Renal pelvis (tissue), 4 donors: ENCODE measurements around the gene WFIKKN1. TPM values are rescaled to one million over a fixed set of nuclear protein-coding genes. Genes with fewer than 3 reads are reported as not detected.

Source experiments
- DNase-seq: peaks from one replicate; pipeline ENCODE4 v3.0.0-alpha.2; 2013
- polyA plus RNA-seq, 3 donors: library from polyadenylated mRNA; unstranded; fragments of 120-200 nt; gene quantifications; one replicate each; pipeline ENCODE4 v1.2.1, GENCODE V29; 2013; ENCODE audit not compliant: insufficient read length in 3 of 3

The WFIKKN1 gene
- polyA plus RNA-seq, 3 donors, result 2.2 to 2.8 (median 2.3) TPM

- no peak for DNase-seq
Observed at GRCh38 chr16:670485-671352, 39.9 kb downstream of the WFIKKN1 start.

DNA sequence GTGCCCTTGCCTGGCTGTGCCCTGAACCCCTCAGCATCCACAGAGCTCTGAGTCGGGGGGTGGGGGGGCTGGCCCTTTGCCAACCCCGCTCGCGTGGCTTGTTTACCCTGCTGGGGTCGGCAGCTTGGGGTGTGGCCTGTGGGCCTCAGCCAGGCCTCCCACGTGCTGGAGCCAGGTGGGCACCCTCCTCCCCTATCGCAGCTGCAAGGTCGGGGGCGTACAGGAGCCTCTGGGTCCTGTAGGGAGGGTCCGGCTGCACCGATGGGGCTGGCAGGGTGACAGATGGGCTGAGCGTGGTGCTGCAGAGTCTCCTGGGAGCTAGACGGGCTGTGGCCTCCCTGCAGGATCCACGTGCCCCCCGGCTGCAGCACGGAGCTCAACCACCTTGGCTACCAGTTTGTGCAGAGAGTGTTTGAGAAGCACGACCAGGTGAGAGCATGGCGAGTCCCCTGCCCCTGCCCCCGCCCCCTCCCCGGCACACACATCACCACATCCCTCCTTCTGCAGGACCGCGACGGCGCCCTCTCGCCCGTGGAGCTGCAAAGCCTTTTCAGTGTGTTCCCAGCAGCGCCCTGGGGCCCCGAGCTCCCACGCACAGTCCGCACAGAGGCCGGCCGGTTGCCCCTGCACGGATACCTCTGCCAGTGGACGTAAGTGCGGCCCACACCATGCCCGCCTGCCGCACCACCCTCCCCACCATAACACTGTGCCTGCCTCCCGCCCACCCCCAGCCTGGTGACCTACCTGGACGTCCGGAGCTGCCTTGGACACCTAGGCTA lies 40.8 kb downstream of the WFIKKN1 start:
- DNase-seq, result no peak

DNA sequence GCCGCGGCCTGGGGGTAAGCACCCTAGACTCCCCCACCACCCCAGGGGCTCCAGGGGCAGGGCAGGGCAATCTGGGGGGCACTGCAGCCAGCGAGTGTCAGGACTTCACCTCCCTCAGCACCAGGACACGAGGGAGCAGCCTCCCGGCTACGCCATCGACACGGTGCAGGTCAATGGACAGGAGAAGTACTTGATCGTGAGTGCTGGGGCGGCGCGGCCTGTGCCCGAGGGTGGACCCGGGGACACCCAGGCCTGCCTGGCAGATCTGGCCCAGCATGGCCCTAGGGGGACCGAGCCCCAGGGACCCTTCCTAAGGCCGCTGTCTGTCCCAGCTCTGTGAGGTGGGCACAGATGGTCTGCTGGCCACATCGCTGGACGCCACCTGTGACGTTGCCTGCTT lies 41.6 kb downstream of the WFIKKN1 start:
- DNase-seq, result no peak

GRCh38 chr16:672851-673250 lies 42.1 kb downstream of the WFIKKN1 start:
- DNase-seq, result no peak

- no peak for DNase-seq
Observed at GRCh38 chr16:673399-673991, 42.7 kb downstream of the WFIKKN1 start.

GRCh38 chr16:674214-674881 lies 43.6 kb downstream of the WFIKKN1 start:
- DNase-seq, result no peak

DNA sequence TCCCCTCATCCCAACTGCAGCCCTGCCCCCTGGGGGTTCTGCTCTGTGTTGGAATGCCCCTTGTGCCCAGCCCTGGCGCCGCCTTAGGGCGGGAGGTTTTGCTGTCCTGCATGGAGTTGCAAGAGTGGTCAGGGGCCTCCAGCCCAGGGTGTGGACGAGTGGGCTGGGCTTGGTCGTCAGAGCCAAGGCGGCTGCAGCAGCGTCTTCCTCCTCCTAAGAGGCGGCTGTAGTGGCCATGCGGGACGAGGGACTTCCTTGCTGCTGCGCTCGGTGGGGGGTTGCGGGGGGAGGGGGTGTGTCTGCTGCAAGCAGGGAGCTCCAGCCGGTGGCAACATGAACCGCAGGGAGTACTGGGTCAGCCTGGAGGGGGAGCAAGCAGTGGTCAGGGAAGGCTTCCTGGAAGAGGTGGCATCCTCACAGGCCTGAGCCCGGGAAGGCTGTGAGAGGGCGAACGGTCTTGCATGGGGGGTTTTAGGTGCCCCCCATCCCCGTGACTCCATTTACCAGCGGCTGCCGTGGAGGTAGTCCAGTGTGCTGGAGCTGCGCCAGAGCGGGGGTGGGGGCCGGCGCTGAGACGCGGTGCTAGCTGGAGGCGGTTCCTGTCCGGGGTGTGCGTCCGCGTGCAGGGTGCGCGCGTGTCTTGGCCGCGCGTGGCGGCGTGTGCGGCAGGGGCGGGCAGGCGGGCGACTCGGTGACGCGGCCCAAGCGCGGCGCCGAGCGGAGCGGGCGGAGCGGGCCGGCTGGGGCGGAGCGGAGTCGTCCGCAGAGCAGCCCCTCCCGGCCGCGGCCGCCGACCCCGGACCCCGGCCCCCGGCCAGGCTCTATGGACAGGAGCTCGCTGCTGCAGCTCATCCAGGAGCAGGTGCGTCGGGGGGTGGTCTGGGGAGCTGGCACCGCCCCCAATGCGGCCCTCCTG lies 44.4 kb downstream of the WFIKKN1 start, which contains the start of gene RHBDL1:
RHBDL1 (plus strand) TSS at position 704 of the 916 bp plus-strand sequence; CDS start at position 824, 120 bp downstream.
- no peak for DNase-seq

GRCh38 chr16:675884-676564 lies 45.2 kb downstream of the WFIKKN1 start:
- DNase-seq, result no peak

GRCh38 chr16:676565-676902 lies 45.7 kb downstream of the WFIKKN1 start:
- DNase-seq, result no peak

- DNase-seq, result no peak
Observed at GRCh38 chr16:676913-677312, 46.1 kb downstream of the WFIKKN1 start.

DNA sequence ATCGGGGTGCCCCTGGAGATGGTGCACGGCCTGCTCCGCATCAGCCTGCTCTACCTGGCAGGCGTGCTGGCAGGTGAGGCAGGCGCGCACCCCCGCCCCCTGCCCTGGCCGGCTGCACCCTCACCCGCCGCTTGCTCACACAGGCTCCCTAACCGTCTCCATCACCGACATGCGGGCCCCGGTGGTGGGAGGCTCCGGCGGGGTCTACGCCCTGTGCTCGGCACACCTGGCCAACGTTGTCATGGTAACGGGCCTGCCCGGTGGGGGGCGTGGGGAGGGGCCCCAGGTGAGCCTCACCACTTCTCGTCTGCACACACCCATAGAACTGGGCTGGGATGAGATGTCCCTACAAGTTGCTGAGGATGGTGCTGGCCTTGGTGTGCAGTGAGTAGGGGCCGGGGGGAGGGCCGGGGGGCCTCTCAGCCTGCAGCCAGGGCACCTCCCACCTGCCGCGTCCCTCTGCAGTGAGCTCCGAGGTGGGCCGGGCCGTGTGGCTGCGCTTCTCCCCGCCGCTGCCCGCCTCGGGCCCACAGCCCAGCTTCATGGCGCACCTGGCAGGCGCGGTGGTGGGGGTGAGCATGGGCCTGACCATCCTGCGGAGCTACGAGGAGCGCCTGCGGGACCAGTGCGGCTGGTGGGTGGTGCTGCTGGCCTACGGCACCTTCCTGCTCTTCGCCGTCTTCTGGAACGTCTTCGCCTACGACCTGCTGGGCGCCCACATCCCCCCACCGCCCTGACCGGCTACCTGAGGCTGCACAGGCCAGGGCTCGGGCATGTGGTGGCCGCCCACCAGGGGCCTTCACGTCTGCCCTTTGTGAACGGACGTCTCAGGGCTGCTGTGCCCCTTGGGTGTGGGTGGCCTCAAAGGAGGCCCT lies 46.8 kb downstream of the WFIKKN1 start:
- no peak for DNase-seq

GRCh38 chr16:678209-678857 lies 47.5 kb downstream of the WFIKKN1 start:
- DNase-seq, result no peak

GRCh38 chr16:678858-679813 lies 48.4 kb downstream of the WFIKKN1 start:
- peak; percentile 65 for DNase-seq

GRCh38 chr16:679814-680624 lies 49.2 kb downstream of the WFIKKN1 start, which contains the start of gene STUB1:
STUB1 (plus strand) TSS chr16:680410; CDS start chr16:680526, 116 bp downstream.
- DNase-seq, result peak; percentile 79

GRCh38 chr16:680625-680945 lies 49.8 kb downstream of the WFIKKN1 start:
- DNase-seq, result no peak

DNA sequence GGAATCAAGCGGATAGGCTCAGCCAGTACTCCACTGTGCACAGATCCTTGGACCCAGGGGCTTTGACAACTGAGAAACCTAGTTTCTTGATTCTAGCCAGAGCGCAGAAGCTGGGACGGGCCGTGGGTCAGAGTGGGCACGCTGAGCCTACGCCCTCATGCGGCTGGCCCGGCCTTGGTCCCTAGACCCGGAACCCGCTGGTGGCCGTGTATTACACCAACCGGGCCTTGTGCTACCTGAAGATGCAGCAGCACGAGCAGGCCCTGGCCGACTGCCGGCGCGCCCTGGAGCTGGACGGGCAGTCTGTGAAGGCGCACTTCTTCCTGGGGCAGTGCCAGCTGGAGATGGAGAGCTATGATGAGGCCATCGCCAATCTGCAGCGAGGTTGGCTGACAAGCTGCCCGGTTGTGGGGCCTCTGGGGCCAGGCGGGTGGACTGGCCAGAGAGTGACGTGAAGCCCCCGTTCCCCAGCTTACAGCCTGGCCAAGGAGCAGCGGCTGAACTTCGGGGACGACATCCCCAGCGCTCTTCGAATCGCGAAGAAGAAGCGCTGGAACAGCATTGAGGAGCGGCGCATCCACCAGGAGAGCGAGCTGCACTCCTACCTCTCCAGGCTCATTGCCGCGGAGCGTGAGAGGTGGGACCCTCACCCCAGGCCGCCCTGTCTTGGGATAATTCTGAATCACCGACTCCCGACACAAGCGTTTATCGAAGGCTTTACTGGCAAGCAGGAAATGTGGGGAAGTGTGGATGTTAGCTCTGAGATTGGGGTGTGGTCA lies 50.4 kb downstream of the WFIKKN1 start:
- no peak for DNase-seq
